ENCODE measurements around the gene HBQ1.
"Not testable (repeated sequence)": the region's sequence is repeated elsewhere in the genome, so short reads cannot be mapped to it uniquely, and the experiment has no call there.

HBQ1 gene

GRCh38 chr16:229731-230281, 49.5 kb downstream of the HBQ1 start:
- H3K27ac ChIP-seq (ENCODE audit: low read length) = no peak overlapping the region
- H3K9me3 ChIP-seq (ENCODE audit: control insufficient read depth, low read depth, low read length) = no peaks in the 10 kb centered on the region
- peaks cover 12% of the 10 kb centered on the region for H3K4me1 ChIP-seq (ENCODE audit: control insufficient read depth, low read depth, low read length)
- no peaks in the 10 kb centered on the region for H3K27me3 ChIP-seq (ENCODE audit: control insufficient read depth, insufficient read depth, low read length)
- peak overlapping the region; percentile 98 for H3K4me3 ChIP-seq (ENCODE audit: low read length)
- no peak overlapping the region for H3K9ac ChIP-seq (ENCODE audit: low read length)
- H3K36me3 ChIP-seq (ENCODE audit: control insufficient read depth, low read depth, low read length) = peaks cover 31% of the 10 kb centered on the region

GRCh38 chr16:230351-230750, 50.1 kb downstream of the HBQ1 start:
- not testable (repeated sequence) for H3K27me3 ChIP-seq (ENCODE audit: control insufficient read depth, insufficient read depth, low read length); H3K4me3 ChIP-seq (ENCODE audit: low read length); H3K9ac ChIP-seq (ENCODE audit: low read length); H3K27ac ChIP-seq (ENCODE audit: low read length); H3K9me3 ChIP-seq (ENCODE audit: control insufficient read depth, low read depth, low read length)
- peaks cover 26% of the 10 kb centered on the region for H3K36me3 ChIP-seq (ENCODE audit: control insufficient read depth, low read depth, low read length)
- peaks cover 12% of the 10 kb centered on the region for H3K4me1 ChIP-seq (ENCODE audit: control insufficient read depth, low read depth, low read length)

All from iPS-18a (cell line).